ENCODE results near the gene CRELD2.
"Not testable (repeated sequence)": the region's sequence is repeated elsewhere in the genome, so short reads cannot be mapped to it uniquely, and the experiment has no call there.

CRELD2 gene

DNA sequence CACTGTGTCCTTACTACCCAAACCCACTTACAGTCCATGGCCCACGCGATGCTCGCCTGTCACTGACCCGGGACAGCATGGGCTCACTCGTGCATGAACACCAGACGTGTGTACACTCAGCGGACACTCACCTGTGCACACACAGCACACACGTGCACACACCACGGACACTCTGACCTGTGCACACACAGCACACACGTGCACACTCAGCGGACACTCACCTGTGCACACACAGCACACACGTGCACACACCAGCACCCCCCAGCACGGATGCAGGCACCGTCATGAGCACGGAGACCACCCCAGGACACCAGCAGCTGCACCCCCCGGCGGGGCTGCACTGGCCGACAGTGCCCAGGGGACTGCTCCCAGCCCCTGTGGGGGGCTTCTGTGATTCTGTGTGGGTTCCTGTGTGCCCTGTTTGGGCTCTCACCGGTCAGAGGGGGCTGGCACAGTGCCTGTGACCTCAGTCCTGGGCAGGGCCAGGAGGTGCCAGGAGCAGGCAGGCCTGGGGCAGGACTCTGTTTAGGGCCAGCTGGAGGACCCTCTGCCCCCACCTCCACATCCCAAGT lies 20.2 kb downstream of the CRELD2 start:
- H3K27ac ChIP-seq (ENCODE audit: low read depth, low read length): no peak overlapping the region

DNA sequence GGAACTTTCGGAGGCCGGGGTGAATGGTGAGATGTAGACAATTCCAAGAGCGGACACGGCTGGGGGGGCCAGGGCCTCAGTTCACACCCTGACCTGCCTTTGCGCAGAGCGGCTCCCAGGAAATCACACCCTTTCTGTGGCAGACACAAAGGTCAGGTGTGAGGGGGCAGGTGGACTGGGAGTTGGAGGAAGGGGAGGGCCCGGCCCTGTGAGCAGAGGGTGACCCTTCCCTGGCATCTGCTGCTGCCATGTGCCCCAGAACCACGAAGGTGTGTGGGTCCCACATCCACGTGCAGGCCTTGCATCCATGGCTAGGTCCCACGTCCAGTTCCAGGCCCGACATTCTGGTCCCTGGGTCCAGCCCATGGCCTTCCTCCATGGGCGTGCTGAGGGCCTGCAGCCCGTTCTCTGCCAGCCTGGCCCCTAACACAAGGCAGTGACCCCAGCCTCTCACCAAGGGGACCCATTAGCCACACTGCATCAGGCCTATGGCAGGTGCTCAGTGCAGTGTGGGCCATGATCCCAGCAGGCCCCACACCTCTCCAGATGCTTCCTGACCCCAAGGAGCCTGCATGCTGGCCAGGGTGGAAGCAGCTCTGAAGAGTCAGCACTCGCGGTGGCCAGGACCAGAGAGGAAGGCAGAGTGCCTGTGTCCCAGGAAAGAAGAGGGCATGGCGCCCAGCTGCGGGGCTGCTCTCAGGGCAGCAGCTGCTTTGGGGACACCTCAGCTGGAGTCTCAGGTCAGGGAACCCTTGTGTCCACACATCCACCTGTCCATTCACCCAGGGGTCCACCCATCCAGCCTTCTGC lies 23.3 kb downstream of the CRELD2 start:
- Histone ChIP-seq H2AFZ (ENCODE audit: low read length, unreplicated experiment) (no peak overlapping the region), H3K79me2 (ENCODE audit: control insufficient read depth, insufficient read depth, low read length, unreplicated experiment) (no peaks in the 10 kb centered on the region), H3K36me3 (ENCODE audit: insufficient read depth, low read length) (no peaks in the 10 kb centered on the region), H3K27ac (ENCODE audit: low read depth, low read length) (no peak overlapping the region), H3K4me3 (ENCODE audit: low read depth, low read length) (no peak overlapping the region), H3K4me1 (ENCODE audit: control insufficient read depth, insufficient read depth, low read length, unreplicated experiment) (peaks cover under 1% of the 10 kb centered on the region), H3K27me3 (ENCODE audit: insufficient read depth, low read length) (no peaks in the 10 kb centered on the region)

More for the DNA sequence above, 20.2 kb downstream of the CRELD2 start:
- no peaks in the 10 kb centered on the region for H3K36me3 ChIP-seq (ENCODE audit: insufficient read depth, low read length)
- no peaks in the 10 kb centered on the region for H3K27me3 ChIP-seq (ENCODE audit: insufficient read depth, low read length)
- H3K4me3 ChIP-seq (ENCODE audit: low read depth, low read length): no peak overlapping the region
- no peaks in the 10 kb centered on the region for H3K79me2 ChIP-seq (ENCODE audit: control insufficient read depth, insufficient read depth, low read length, unreplicated experiment)
- no peak overlapping the region for H2AFZ ChIP-seq (ENCODE audit: low read length, unreplicated experiment)
- H3K4me1 ChIP-seq (ENCODE audit: control insufficient read depth, insufficient read depth, low read length, unreplicated experiment): peaks cover 15% of the 10 kb centered on the region

GRCh38 chr22:49942565-49943404 lies 24.4 kb downstream of the CRELD2 start:
- Histone ChIP-seq H3K36me3 (ENCODE audit: insufficient read depth, low read length) (no peaks in the 10 kb centered on the region), H2AFZ (ENCODE audit: low read length, unreplicated experiment) (no peak overlapping the region), H3K27me3 (ENCODE audit: insufficient read depth, low read length) (no peaks in the 10 kb centered on the region), H3K4me3 (ENCODE audit: low read depth, low read length) (no peak overlapping the region), H3K27ac (ENCODE audit: low read depth, low read length) (no peak overlapping the region), H3K4me1 (ENCODE audit: control insufficient read depth, insufficient read depth, low read length, unreplicated experiment) (no peaks in the 10 kb centered on the region), H3K79me2 (ENCODE audit: control insufficient read depth, insufficient read depth, low read length, unreplicated experiment) (no peaks in the 10 kb centered on the region)

- H3K4me1 ChIP-seq (ENCODE audit: control insufficient read depth, insufficient read depth, low read length, unreplicated experiment): no peaks in the 10 kb centered on the region
These were observed 25.0 kb downstream of the CRELD2 start for GRCh38 chr22:49943405-49943765.

GRCh38 chr22:49943771-49944398 lies 25.5 kb downstream of the CRELD2 start:
- H3K79me2 ChIP-seq (ENCODE audit: control insufficient read depth, insufficient read depth, low read length, unreplicated experiment): no peaks in the 10 kb centered on the region
- no peak overlapping the region for H2AFZ ChIP-seq (ENCODE audit: low read length, unreplicated experiment)
- no peak overlapping the region for H3K4me3 ChIP-seq (ENCODE audit: low read depth, low read length)
- H3K27me3 ChIP-seq (ENCODE audit: insufficient read depth, low read length): no peaks in the 10 kb centered on the region
- H3K4me1 ChIP-seq (ENCODE audit: control insufficient read depth, insufficient read depth, low read length, unreplicated experiment): no peaks in the 10 kb centered on the region
- no peaks in the 10 kb centered on the region for H3K36me3 ChIP-seq (ENCODE audit: insufficient read depth, low read length)
- H3K27ac ChIP-seq (ENCODE audit: low read depth, low read length): no peak overlapping the region

More at GRCh38 chr22:49943405-49943765, 25.0 kb downstream of the CRELD2 start:
- no peak overlapping the region for H2AFZ ChIP-seq (ENCODE audit: low read length, unreplicated experiment)
- H3K36me3 ChIP-seq (ENCODE audit: insufficient read depth, low read length): no peaks in the 10 kb centered on the region
- no peak overlapping the region for H3K27ac ChIP-seq (ENCODE audit: low read depth, low read length)
- H3K27me3 ChIP-seq (ENCODE audit: insufficient read depth, low read length): no peaks in the 10 kb centered on the region
- H3K79me2 ChIP-seq (ENCODE audit: control insufficient read depth, insufficient read depth, low read length, unreplicated experiment): no peaks in the 10 kb centered on the region
- no peak overlapping the region for H3K4me3 ChIP-seq (ENCODE audit: low read depth, low read length)

DNA sequence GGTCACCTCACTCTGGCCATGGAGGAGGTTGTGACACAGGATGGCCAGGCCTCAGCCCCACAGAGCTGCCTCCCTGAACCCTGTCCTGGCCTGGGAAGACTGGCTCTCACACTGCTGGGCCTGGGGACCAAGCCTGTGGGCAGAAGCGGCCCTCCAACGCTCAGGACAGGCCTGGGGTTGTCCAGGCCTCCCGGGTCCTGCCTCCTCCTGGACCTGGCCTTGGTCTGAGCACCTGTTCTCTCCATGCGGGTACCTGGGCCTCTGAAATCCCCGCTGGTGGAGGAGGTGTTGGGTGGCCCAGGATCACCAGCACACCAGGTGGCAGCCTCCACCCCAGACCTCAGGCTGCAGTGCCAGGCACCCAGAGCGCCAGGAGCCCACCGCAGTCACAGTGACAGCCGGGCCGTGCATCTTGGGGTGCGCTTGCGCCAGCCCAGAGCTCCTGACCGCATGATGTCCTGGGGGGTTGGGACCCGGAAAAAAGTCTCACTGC lies 26.0 kb downstream of the CRELD2 start:
- no peaks in the 10 kb centered on the region for H3K79me2 ChIP-seq (ENCODE audit: control insufficient read depth, insufficient read depth, low read length, unreplicated experiment)
- H3K4me3 ChIP-seq (ENCODE audit: low read depth, low read length): no peak overlapping the region
- H3K4me1 ChIP-seq (ENCODE audit: control insufficient read depth, insufficient read depth, low read length, unreplicated experiment): no peaks in the 10 kb centered on the region
- H3K36me3 ChIP-seq (ENCODE audit: insufficient read depth, low read length): no peaks in the 10 kb centered on the region
- H3K27me3 ChIP-seq (ENCODE audit: insufficient read depth, low read length): no peaks in the 10 kb centered on the region
- no peak overlapping the region for H3K27ac ChIP-seq (ENCODE audit: low read depth, low read length)
- no peak overlapping the region for H2AFZ ChIP-seq (ENCODE audit: low read length, unreplicated experiment)

GRCh38 chr22:49945042-49945794 lies 26.8 kb downstream of the CRELD2 start:
- not testable (repeated sequence) for H3K4me1 ChIP-seq (ENCODE audit: control insufficient read depth, insufficient read depth, low read length, unreplicated experiment); H3K79me2 ChIP-seq (ENCODE audit: control insufficient read depth, insufficient read depth, low read length, unreplicated experiment); H3K4me3 ChIP-seq (ENCODE audit: low read depth, low read length); H2AFZ ChIP-seq (ENCODE audit: low read length, unreplicated experiment); H3K27me3 ChIP-seq (ENCODE audit: insufficient read depth, low read length); H3K36me3 ChIP-seq (ENCODE audit: insufficient read depth, low read length); H3K27ac ChIP-seq (ENCODE audit: low read depth, low read length)

DNA sequence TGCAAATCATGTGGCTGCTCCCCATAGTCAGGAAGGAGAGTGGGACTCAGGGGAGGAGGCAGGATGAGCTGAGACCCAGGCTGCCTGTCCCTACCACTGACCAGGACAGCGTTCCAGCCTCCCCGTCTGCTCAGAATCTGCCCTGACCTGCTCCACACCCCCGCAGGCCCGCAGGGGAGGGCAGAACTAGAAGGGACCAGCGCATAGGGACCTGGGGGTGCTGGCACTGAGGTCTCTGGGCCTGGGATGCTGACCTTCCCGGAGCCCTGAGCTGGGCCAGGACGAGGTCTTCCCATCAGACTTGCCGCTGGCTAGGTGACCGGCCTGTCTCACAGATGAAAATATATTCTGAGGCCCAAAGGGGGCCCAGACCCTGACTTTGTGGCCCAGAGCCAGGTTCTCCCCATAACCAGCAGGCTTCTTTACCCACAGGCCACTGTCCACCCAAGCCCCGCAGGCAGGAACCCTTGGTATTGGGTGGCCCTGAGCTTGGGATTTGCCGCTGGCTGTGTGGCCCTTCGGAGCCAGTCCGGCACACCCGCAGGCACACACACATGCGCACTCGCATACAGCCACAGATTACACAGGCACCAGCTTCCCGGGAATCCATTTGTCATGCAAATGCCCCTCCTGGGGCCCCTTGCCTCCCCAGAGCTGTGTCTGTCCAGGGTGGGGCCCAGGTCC lies 28.3 kb downstream of the CRELD2 start:
- no peak overlapping the region for H3K4me3 ChIP-seq (ENCODE audit: low read depth, low read length)
- H3K36me3 ChIP-seq (ENCODE audit: insufficient read depth, low read length): no peaks in the 10 kb centered on the region
- H3K27ac ChIP-seq (ENCODE audit: low read depth, low read length): no peak overlapping the region
- H2AFZ ChIP-seq (ENCODE audit: low read length, unreplicated experiment): no peak overlapping the region
- peaks cover 3% of the 10 kb centered on the region for H3K4me1 ChIP-seq (ENCODE audit: control insufficient read depth, insufficient read depth, low read length, unreplicated experiment)
- no peaks in the 10 kb centered on the region for H3K79me2 ChIP-seq (ENCODE audit: control insufficient read depth, insufficient read depth, low read length, unreplicated experiment)
- H3K27me3 ChIP-seq (ENCODE audit: insufficient read depth, low read length): no peaks in the 10 kb centered on the region

DNA sequence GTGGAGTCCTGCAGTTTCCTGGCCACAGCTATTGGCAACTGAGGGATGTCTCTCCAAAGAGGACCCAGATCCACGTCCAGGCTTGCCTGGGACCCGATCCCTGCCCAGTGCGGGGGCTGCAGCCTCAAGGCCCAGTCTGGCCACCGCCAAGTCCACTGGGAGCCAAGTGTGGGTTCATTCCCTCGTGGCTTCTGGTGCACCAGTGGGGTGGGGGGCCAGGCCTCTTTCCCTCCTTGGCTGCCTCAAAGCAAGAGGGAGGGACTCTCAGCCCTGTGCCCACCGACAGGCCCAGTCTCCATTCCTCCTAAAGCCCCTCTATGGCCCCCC lies 28.8 kb downstream of the CRELD2 start:
- H2AFZ ChIP-seq (ENCODE audit: low read length, unreplicated experiment): no peak overlapping the region
- H3K27ac ChIP-seq (ENCODE audit: low read depth, low read length): no peak overlapping the region
- H3K36me3 ChIP-seq (ENCODE audit: insufficient read depth, low read length): no peaks in the 10 kb centered on the region
- H3K4me3 ChIP-seq (ENCODE audit: low read depth, low read length): no peak overlapping the region
- peaks cover 8% of the 10 kb centered on the region for H3K4me1 ChIP-seq (ENCODE audit: control insufficient read depth, insufficient read depth, low read length, unreplicated experiment)
- H3K27me3 ChIP-seq (ENCODE audit: insufficient read depth, low read length): no peaks in the 10 kb centered on the region
- no peaks in the 10 kb centered on the region for H3K79me2 ChIP-seq (ENCODE audit: control insufficient read depth, insufficient read depth, low read length, unreplicated experiment)
